NCI-H2196 treated with DMSO at 0.1 percent for 48 hours (cell line): ENCODE results near the gene ARHGAP19.
"Not testable (repeated sequence)": the region's sequence is repeated elsewhere in the genome, so short reads cannot be mapped to it uniquely, and the experiment has no call there.

Experiments used
- DNase-seq: peaks from one replicate; lab custom pipeline; 2025; ENCODE audit not compliant: unreplicated experiment; lab: John Stamatoyannopoulos, UW

Gene ARHGAP19

GRCh38 chr10:97280783-97281182 is 11.7 kb downstream of the ARHGAP19 start:
- DNase-seq, result no peak

DNA sequence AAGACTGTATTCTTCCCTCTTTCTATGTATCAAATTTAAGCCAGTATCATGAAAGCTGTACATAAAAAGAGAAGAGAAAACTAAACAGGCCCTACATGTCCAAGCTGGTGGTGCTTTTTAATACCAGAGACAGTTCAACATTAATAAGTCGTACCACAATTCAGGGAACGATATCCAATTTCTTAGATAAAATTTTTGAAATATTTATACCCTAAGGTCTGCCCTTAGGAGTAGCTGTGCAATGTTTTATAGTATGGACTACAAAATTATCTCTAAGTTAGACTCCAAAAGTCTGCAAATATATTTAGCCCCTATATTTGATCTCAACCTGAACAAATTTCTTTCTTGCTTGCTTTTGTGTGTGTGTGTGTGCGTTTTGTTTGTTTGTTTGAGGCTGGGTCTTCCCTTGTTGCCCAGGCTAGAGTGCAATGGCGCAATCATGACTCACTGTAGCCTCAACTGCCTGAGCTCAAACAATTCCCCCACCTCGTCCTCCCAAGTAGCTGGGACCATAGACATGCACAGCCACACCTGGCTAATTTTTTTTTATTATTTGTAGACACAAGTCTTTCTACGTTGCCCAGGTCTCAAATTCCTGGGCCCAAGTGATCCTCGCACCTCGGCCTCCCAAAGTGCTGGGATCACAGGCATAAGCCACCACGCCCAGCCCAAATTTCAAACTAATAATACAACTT is 13.2 kb downstream of the ARHGAP19 start:
- DNase-seq, result no peak

DNA sequence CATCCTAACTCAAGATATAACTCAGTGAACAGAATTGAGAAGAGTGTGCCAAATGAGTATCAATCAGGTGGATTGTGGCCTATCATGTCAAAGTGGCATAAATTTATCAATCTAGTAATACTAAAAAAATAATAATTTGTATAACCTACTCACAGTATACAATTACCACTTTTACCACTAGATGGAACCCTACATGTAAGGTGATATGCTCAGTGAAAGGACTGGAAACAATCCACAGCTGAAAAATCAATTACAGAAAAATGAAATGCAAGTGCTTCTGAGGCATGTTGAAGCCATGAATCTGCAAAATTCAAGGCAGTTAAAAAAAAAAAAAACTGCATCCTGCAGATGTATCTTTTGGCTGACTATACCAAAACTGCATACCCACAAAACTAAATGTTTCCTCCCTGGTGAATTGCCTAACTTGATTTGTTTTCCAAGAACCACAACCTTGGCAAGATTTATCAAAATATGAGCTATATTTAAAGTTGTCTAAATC is 13.9 kb downstream of the ARHGAP19 start:
- peak; percentile 1 for DNase-seq

GRCh38 chr10:97277551-97277950 is 14.9 kb downstream of the ARHGAP19 start:
- no peak for DNase-seq

DNA sequence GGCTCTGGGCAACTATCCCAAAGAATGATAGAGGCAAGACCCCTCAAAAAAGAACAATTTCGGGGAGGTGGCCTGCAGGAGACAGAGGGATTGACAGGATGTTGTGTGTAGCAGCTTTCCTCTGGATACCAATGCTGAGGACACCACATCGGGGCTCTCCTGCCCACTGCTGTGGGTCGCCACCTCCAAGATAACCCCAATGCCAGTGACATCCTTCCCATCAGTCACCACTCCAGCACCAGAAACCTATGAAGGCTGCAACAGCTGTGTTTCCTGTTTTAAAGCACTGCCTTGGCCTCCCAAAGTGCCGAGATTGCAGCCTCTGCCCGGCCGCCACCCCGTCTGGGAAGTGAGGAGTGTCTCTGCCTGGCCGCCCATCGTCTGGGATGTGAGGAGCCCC is 17.6 kb downstream of the ARHGAP19 start:
- no peak for DNase-seq

- DNase-seq, result no peak
These were observed 18.7 kb downstream of the ARHGAP19 start for GRCh38 chr10:97273700-97274099.

DNA sequence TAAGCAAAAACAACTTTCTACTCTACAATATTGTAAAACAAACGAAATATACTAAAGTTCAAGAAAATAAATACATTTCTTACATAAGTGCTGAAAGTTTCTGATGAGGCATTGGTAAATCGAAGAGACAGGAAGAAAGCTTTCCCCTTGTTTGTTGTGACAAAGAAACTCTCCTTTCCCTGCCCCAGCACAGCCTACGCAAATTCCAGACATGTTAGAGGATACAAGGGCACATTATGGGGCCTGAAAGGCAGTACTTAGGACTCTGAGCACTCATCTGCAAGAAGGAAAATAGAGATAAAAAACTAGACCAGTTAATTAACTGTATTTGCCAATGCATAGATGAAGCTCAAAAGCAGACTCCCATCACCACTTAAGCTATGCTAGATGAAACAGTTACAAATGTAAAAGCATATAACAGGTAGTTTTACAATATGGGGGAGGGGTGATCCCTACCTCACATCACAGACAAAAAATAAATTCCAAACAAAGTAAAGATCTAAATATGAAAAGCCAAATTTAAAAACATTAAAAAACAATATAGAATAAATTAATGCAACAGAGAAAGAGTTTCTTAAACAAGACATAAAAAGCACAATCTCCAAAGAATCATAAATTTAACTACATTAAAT is 21.8 kb downstream of the ARHGAP19 start:
- no peak for DNase-seq

DNA sequence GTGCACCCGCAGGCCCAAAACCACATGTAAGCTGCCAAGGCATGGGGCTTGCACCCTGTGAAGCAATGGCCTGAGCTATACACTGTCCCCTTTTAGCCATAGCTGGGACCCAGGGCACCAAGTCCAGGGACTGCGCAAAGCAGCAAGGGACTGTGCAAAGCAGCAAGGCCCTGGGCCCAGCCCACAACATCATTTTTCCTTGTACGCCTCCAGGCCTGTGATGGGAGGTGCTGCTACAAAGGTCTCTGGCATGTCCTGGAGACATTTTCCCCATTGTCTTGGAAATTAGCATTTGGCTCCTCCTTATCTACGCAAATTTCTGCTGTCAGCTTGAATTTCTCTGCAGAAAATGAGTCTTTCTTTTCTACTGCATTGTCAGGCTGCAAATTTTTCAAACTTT is 24.8 kb downstream of the ARHGAP19 start:
- no peak for DNase-seq

GRCh38 chr10:97265095-97265494 is 27.3 kb downstream of the ARHGAP19 start:
- not testable (repeated sequence) for DNase-seq

DNA sequence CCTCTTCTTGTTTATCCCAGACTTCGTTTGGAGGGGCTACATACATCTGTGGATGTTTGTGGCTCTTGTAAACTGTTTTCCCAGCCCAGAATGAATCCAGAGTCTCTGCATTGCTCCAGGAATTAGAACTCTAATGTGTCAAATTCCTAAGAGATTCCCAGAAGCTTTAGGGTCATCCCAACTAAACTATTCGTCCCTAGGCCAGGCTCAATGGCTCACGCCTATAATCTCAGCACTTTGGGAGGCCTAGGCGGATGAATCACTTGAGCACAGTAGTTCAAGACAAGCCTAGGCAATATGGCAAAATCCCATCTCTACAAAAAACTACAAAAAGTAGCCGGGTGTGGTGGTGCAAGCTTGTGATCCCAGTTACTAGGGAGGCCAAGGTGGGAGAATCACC is 28.5 kb downstream of the ARHGAP19 start:
- DNase-seq, result no peak

GRCh38 chr10:97261656-97262055 is 30.8 kb downstream of the ARHGAP19 start:
- DNase-seq, result no peak

- DNase-seq, result no peak
These were observed 31.3 kb downstream of the ARHGAP19 start for GRCh38 chr10:97261183-97261582.

- no peak for DNase-seq
These were observed 33.3 kb downstream of the ARHGAP19 start for GRCh38 chr10:97259119-97259518.

GRCh38 chr10:97256356-97256755 is 36.1 kb downstream of the ARHGAP19 start:
- DNase-seq, result no peak

- no peak for DNase-seq
These were observed 36.7 kb downstream of the ARHGAP19 start for GRCh38 chr10:97255512-97256293.

GRCh38 chr10:97254694-97255093 is 37.7 kb downstream of the ARHGAP19 start:
- DNase-seq, result no peak

GRCh38 chr10:97250952-97251351 is 41.5 kb downstream of the ARHGAP19 start:
- no peak for DNase-seq

- no peak for DNase-seq
These were observed 48.6 kb downstream of the ARHGAP19 start for GRCh38 chr10:97243836-97244235.

DNA sequence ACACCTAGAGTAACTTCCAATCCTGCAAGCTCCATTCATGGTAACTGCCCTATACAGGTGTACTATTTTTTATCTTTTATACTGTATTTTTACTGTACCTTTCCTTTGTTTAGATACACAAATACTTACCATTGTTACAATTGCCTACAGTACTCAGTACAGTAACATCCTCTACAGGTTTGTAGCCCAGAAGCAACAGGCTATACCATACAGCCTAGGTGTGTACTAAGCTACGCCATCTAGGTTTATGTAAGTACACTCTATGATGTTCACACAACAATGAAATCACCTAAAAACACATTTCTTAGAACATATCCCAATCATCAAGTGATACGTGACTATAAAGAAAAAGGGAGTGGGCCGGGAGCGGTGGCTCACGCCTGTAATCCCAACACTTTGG is 53.6 kb downstream of the ARHGAP19 start:
- DNase-seq, result no peak

- no peak for DNase-seq
These were observed 57.1 kb downstream of the ARHGAP19 start for GRCh38 chr10:97235353-97235752.

DNA sequence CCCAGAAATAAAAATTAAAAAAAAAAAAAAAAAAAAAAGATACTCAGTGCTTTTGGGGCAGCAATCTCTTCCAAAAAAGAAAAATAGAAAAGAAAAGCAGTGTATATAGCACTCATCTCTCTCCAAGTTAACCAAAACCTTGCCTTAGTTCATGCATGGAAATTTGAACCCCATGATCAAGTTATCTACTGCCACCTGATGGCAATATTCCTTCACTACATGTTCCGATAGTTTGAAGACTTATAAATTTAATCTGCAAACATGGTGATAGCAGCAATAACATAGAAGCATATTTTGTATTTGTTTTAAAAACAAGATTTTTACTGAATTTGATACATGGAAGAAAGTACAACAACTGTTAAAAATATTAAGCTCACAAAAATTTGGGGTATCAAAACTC is 58.0 kb downstream of the ARHGAP19 start:
- peak; percentile 23 for DNase-seq

GRCh38 chr10:97230146-97230545 is 62.3 kb downstream of the ARHGAP19 start:
- DNase-seq, result no peak
